AG08395 (cell line): ENCODE measurements around the gene CLRN3.

Experiments used
- DNase-seq: peaks from one replicate; pipeline ENCODE4 v3.0.0; 2012; ENCODE audit warnings: mixed read lengths, low spot score

Gene CLRN3

GRCh38 chr10:127874671-127875448 is 17.9 kb downstream of the CLRN3 start:
- no peak for DNase-seq

- DNase-seq = no peak
These were observed 18.8 kb downstream of the CLRN3 start for GRCh38 chr10:127873901-127874470.

GRCh38 chr10:127872871-127873600 is 19.7 kb downstream of the CLRN3 start:
- no peak for DNase-seq

GRCh38 chr10:127872011-127872761 is 20.6 kb downstream of the CLRN3 start:
- no peak for DNase-seq

GRCh38 chr10:127871631-127872010 is 21.1 kb downstream of the CLRN3 start:
- DNase-seq = no peak

- no peak for DNase-seq
These were observed 23.4 kb downstream of the CLRN3 start for GRCh38 chr10:127869329-127869728.

GRCh38 chr10:127867805-127868204 is 24.9 kb downstream of the CLRN3 start:
- no peak for DNase-seq

- DNase-seq = no peak
These were observed 26.3 kb downstream of the CLRN3 start for GRCh38 chr10:127866276-127867013.

- no peak for DNase-seq
These were observed 29.4 kb downstream of the CLRN3 start for GRCh38 chr10:127863231-127863825.

- DNase-seq = no peak
These were observed 32.1 kb downstream of the CLRN3 start for GRCh38 chr10:127860592-127860991.

GRCh38 chr10:127855976-127856375 is 36.8 kb downstream of the CLRN3 start:
- DNase-seq = no peak

- no peak for DNase-seq
These were observed 37.2 kb downstream of the CLRN3 start for GRCh38 chr10:127855591-127855881.

- no peak for DNase-seq
These were observed 37.8 kb downstream of the CLRN3 start for GRCh38 chr10:127854769-127855590.

- DNase-seq = peak; percentile 84
These were observed 38.6 kb downstream of the CLRN3 start for GRCh38 chr10:127853868-127854768.

GRCh38 chr10:127852456-127852855 is 40.3 kb downstream of the CLRN3 start:
- no peak for DNase-seq

GRCh38 chr10:127851661-127852194 is 41.0 kb downstream of the CLRN3 start:
- no peak for DNase-seq

- DNase-seq = no peak
These were observed 41.8 kb downstream of the CLRN3 start for GRCh38 chr10:127850944-127851343.

GRCh38 chr10:127849921-127850320 is 42.8 kb downstream of the CLRN3 start:
- no peak for DNase-seq

- no peak for DNase-seq
These were observed 43.5 kb downstream of the CLRN3 start for GRCh38 chr10:127849224-127849623.
